GM19397 (cell line): ENCODE data around the gene NXN.
"Not testable (repeated sequence)": the region's sequence is repeated elsewhere in the genome, so short reads cannot be mapped to it uniquely, and the experiment has no call there.

Source experiments
- ATAC-seq: cut with Tn5 transposase; IDR thresholded peaks from one replicate; pipeline ENCODE4 v1.9.1; 2021; ENCODE audit warnings: mild to moderate bottlenecking, moderate library complexity; ENCODE audit not compliant: unreplicated experiment

Gene NXN

GRCh38 chr17:923633-924032 is 55.9 kb downstream of the NXN start:
- ATAC-seq = no peak

- no peak for ATAC-seq
These were observed 58.4 kb downstream of the NXN start for GRCh38 chr17:921161-921560.

- ATAC-seq = no peak
These were observed 59.4 kb downstream of the NXN start for GRCh38 chr17:920190-920589.

GRCh38 chr17:917941-918740 is 61.4 kb downstream of the NXN start:
- no peak for ATAC-seq

- no peak for ATAC-seq
These were observed 62.2 kb downstream of the NXN start for GRCh38 chr17:917391-917811.

- no peak for ATAC-seq
These were observed 63.3 kb downstream of the NXN start for GRCh38 chr17:916315-916714.

- ATAC-seq = no peak
These were observed 63.9 kb downstream of the NXN start for GRCh38 chr17:915538-916201.

- ATAC-seq = no peak
These were observed 65.0 kb downstream of the NXN start for GRCh38 chr17:914561-914960.

- ATAC-seq = no peak
These were observed 66.4 kb downstream of the NXN start for GRCh38 chr17:913207-913606.

GRCh38 chr17:909642-910323 is 69.8 kb downstream of the NXN start:
- no peak for ATAC-seq

GRCh38 chr17:907725-908124 is 71.9 kb downstream of the NXN start:
- no peak for ATAC-seq

- not testable (repeated sequence) for ATAC-seq
These were observed 73.9 kb downstream of the NXN start for GRCh38 chr17:905708-906107.

- no peak for ATAC-seq
These were observed 75.7 kb downstream of the NXN start for GRCh38 chr17:903691-904481.

- no peak for ATAC-seq
These were observed 77.1 kb downstream of the NXN start for GRCh38 chr17:902463-902862.

- no peak for ATAC-seq
These were observed 77.6 kb downstream of the NXN start for GRCh38 chr17:901964-902363.

GRCh38 chr17:901191-901950 is 78.2 kb downstream of the NXN start:
- ATAC-seq = no peak

- ATAC-seq = no peak
These were observed 79.1 kb downstream of the NXN start for GRCh38 chr17:900336-900934.

GRCh38 chr17:897970-898619 is 81.5 kb downstream of the NXN start:
- no peak for ATAC-seq

- ATAC-seq = no peak
These were observed 82.5 kb downstream of the NXN start for GRCh38 chr17:896953-897661.
